GM12874 (cell line): Measurements from ENCODE around the gene ITGA3.

Source experiments
- TF ChIP-seq, protein P1 (sequence below): IDR thresholded peaks from 2 replicates; pipeline ENCODE4 v1.5.1; 2011; ENCODE audit warnings: low read depth, mild to moderate bottlenecking, control low read depth, low read length, moderate library complexity; ENCODE audit not compliant: insufficient read depth

The ITGA3 gene

DNA sequence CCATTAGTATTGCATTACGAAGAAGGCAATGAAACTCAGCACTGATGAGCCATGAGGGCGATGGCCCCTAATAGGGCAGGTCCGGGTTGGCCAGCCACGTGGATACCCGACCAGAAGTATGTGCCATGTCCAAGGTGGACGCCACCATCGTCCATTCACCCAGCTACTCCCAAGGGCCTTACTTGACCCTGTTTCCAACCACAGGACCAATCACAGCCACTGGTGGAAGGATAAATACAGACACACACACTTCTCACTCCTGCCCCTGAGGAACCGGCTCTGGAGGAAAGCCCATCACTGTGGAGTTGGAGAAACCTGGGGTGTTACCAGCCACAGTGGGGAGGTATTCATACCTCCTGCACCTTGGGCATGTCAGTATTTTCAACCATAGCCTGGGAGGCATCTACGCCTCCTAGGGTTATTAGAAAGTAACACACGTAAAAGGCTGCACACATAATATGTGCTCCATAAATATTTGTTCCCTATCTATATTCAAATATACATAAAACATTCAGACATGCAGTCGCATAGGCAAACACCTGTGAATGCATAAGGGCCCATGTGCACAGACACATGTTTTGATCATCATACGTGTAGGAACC is 5.4 kb upstream of the ITGA3 start:
- TF ChIP-seq, protein P1, sequence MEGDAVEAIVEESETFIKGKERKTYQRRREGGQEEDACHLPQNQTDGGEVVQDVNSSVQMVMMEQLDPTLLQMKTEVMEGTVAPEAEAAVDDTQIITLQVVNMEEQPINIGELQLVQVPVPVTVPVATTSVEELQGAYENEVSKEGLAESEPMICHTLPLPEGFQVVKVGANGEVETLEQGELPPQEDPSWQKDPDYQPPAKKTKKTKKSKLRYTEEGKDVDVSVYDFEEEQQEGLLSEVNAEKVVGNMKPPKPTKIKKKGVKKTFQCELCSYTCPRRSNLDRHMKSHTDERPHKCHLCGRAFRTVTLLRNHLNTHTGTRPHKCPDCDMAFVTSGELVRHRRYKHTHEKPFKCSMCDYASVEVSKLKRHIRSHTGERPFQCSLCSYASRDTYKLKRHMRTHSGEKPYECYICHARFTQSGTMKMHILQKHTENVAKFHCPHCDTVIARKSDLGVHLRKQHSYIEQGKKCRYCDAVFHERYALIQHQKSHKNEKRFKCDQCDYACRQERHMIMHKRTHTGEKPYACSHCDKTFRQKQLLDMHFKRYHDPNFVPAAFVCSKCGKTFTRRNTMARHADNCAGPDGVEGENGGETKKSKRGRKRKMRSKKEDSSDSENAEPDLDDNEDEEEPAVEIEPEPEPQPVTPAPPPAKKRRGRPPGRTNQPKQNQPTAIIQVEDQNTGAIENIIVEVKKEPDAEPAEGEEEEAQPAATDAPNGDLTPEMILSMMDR, result no peak

DNA sequence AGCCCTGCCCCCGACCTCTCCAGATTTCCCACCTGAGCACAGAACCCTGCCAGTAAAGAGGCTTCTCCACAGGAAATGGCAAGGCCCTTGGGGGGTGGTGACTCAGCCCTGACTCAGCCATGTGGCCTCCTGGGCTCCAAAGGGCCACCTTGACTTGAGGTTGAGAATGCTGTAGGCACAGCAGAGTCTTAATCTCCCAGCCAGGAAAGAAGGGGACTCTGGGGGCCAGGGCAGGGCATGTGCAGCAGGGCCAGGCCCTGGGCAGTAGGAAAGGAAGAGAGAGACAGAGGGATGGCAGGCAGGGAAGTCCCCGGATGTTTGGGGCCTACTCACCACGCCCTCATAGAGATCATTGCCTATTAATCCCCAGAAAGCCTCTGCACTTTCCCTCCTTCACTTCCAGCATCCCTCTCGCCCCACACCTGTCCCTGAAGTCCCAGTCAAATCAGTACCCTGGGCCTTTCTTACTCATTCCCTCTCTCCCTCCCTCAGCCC is 4.8 kb upstream of the ITGA3 start:
- TF ChIP-seq, protein P1, result no peak

GRCh38 chr17:50051606-50052005 is 4.3 kb upstream of the ITGA3 start:
- TF ChIP-seq, protein P1, result no peak

- TF ChIP-seq, protein P1, result no peak
Observed at GRCh38 chr17:50052241-50052796, 3.6 kb upstream of the ITGA3 start.

GRCh38 chr17:50052822-50053653 is 2.9 kb upstream of the ITGA3 start:
- TF ChIP-seq, protein P1, result no peak

- TF ChIP-seq, protein P1, result no peak
Observed at GRCh38 chr17:50053654-50053960, 2.3 kb upstream of the ITGA3 start.

DNA sequence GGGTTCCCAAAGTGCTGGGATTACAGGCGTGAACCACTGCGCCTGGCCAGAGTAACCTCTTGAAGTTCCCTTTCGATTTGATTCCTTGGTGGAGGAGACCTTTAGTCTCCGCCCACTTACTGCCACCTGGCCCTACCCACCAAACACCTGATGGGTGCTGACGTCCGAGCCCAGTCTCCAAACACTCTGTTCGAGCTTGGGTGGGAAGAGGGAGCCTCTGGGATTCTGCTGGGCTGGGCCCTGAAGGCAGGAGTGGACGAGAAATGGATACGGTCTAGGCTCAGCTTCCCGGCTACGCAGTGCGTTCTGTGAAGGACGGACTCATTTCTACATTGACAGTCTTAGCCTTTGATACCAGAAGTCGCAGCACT is 870 bp upstream of the ITGA3 start:
- TF ChIP-seq, protein P1, result no peak
